ENCODE data around the gene LRRC28.

LRRC28 gene

DNA sequence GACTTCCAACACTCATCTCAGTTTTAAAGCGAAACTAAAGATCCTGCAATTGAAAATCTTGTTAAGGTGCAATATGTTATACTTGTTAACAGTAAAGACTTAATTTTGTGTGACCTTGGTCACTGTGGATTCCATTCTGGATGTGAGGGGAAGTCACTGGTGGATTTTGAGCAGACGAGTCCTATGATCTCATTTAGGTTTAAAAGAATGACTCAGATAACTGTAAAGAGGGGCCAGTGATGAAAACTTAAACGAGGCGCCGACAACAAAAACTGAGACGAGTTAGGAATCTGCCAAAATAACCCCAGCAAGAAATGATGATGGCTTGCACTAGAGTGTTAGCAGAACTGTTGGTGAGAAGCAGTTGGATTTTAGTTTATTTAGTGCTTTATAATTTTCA lies 56.5 kb downstream of the LRRC28 start:
- DNase-seq: peak in 1 of 2 experiments; percentile 29

- no peak for DNase-seq
Measured at GRCh38 chr15:99310745-99311144, 59.5 kb downstream of the LRRC28 start.

GRCh38 chr15:99312228-99312627 lies 60.9 kb downstream of the LRRC28 start:
- DNase-seq: no peak

DNA sequence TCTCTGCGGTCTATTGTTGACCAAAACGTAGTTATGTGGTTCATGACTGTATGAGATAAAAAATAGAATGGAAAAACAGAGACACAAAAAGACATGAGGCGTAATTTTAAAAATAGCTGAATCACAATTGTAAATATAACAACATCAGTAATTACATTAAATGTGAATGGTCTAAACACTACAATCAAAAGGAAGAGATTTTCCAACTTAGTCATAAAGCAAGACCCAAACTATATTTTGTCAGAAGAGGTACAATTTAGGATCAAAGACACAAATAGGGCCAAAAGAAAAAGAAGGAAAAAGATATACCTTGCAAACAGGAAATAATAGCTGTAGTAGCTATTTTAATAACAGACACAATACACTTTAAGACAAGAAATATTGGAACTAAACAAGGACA lies 61.5 kb downstream of the LRRC28 start:
- no peak for DNase-seq

- no peak for DNase-seq
Measured at GRCh38 chr15:99315636-99316035, 64.4 kb downstream of the LRRC28 start.

GRCh38 chr15:99320374-99321215 lies 69.3 kb downstream of the LRRC28 start:
- DNase-seq: no peak

DNA sequence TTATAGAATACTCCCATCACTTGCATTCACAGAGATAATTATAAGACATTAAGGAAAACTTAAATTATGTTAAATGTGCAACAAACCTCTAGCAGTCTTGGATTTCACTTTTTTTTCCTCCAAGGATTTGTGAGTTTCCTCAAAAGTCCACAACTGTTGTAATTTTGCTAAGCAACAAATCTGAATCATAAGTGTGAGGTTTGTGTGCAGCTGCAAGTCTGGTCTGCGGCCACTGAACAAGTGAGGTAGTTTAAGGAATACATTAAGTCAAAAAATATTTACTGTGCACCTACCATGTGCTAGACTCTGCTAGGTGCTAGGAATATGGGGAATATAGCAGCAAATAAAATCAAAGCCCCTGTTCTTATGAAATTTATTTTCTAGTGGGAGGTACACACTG lies 70.2 kb downstream of the LRRC28 start:
- DNase-seq: no peak

DNA sequence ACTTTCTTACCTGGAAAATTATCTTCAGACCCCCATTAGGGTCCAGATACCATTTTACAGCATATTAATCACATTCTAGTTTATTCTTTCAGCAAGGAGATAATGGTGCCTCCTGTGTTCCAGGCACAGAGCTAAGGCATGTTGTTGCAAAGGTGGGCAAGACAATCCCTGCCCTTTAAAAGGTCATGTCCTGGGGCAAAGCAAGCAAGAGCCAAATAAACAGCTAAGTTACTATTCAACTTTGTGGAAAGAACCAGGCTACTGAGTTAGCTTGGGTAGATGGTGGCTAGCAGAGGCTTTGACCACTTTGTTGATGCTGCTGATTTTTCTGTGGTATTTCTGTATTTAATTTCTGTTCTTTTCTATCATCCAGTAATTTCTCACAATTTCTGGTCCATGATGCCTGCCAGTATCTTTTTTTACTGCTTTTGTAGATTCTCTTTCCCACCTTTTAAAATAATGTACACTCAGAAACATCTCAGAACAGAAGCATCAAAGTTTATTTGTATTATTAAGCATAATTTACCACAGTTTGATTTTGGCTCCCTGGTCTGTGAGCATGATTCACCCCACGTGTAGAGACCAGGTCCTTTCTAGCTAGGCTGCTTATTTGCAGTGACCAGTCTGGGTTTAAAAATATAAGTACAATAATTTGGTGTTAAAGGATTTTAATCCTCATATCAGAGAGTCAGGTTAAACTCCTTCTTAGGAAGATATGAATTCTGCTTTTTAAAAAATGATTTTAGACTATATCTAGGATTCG lies 71.5 kb downstream of the LRRC28 start:
- DNase-seq: no peak

DNA sequence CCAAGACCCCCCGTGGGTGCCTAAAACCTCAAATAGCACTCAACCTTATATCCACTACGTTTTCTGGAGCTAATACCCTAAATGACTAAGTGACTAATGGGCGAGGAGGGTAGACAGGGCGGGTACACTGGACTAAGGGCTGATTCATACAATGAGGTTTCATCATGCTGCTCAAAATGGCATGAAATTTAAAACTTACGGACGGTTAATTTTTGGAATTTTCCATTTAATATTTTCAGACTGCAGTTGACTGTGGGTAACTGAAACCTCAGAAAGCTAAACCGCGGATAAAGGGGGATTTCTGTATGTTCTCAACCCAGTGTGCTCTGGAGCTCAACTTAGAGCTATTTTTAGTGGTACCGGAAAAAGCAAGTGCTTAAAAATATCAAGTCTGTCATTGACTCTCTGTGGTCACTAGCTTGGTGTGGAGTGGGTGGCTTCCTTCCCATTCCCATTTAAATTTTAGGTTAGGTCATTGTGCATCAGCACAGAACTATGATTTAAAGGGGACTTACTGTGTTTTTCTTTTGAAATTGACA lies 72.9 kb downstream of the LRRC28 start:
- DNase-seq: no peak

GRCh38 chr15:99324700-99325099 lies 73.4 kb downstream of the LRRC28 start:
- DNase-seq: no peak

DNA sequence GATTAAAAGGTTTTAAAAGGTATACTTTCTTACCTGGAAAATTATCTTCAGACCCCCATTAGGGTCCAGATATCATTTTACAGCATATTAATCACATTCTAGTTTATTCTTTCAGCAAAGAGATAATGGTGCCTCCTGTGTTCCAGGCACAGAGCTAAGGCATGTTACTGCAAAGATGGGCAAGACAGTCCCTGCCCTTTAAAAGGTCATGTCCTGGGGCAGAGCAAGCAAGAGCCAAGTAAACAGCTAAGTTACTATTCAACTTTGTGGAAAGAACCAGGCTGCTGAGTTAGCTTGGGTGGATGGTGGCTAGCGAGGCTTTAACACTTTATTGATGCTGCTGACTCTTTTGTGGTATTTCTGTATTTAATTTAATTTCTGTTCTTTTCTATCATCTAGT lies 75.0 kb downstream of the LRRC28 start:
- no peak for DNase-seq

DNA sequence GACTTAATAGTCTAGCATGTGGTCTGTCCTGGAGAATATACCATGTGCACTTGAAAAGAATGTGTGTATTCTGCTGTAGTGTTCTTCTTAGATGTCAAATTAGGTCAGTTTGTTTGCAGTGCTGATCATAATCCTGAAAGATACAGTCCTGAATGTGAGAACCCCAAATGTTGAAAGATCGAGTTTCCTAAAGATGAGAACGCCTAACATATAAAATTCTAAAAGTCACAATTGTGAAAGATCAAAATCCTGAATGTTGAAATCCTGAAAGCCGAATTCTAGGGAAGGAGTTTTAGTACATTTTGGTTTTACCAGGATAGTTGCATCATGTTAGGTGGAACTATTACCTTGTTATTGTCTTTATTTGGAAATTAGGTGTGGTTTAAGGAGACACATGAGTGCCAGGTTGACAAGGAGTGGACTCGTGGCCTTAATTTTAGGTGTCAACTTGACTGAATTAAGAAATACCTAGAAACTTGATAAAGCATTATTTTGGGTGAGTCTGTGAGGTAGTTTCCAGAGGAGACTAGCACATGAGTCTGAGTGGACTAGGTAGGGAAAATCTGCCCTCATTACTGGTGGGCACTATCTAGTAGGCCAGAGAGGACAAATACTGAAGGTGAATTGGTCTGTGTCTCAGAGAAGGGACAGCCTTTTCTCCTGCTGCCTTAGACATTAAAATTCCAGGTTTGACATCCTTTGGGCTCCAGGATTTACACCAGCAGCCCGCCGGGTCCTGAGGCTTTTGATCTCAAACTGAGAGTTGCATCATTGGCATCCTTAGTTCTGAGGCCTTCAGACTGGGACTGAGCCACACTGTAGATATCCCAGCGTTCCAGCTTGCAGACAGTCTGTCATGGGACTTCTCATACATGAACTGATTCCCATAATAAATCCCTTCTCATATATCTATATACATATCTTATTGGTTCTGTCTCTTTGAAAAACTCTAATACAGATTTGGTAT lies 77.1 kb downstream of the LRRC28 start:
- no peak for DNase-seq

GRCh38 chr15:99331381-99331780 lies 80.1 kb downstream of the LRRC28 start:
- DNase-seq: no peak

DNA sequence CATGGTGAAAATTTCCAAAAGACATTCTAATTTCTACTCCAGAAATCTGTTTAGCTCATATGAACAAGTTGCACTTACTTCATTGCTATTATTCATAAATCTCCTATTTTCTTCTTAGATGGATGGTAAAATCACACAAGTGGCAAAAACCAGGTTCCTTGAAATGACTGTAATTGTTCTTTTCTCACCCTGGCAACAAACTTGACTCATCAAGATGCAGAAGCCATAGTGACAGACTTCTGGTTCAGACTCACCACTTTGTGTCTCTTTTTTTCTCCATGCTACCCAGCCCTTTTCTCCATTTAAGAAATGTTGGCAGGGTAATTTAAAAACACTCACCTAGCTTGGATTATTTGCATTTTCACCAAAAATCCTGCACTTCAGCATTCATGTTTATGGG lies 82.1 kb downstream of the LRRC28 start:
- no peak for DNase-seq

- DNase-seq: no peak
Measured at GRCh38 chr15:99333981-99334380, 82.7 kb downstream of the LRRC28 start.

GRCh38 chr15:99335508-99335907 lies 84.2 kb downstream of the LRRC28 start:
- no peak for DNase-seq

- DNase-seq: peak; percentile 32 to 69
Measured at GRCh38 chr15:99336794-99337193, 85.5 kb downstream of the LRRC28 start.

- no peak for DNase-seq
Measured at GRCh38 chr15:99340347-99340746, 89.1 kb downstream of the LRRC28 start.

DNA sequence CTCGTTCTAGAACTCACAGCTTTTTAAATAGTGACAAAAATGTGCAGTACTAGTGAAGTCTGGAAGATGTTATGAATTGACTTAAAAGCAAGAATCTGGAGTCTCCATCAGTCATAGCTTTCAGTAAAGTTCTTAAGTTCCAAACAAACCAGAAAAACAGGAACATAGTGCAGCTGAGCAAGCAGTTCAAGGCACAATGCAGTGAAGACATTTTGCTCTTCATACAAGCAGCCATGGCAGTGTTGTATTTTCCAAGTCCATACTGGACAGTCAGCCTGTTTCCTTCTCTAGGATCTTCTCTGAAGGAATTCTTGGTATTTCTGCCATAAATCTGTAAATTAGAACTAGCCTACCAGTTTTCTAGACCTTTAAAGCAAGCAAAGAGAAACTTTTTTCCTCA lies 90.5 kb downstream of the LRRC28 start:
- DNase-seq: no peak

- no peak for DNase-seq
Measured at GRCh38 chr15:99343208-99343607, 91.9 kb downstream of the LRRC28 start.

DNA sequence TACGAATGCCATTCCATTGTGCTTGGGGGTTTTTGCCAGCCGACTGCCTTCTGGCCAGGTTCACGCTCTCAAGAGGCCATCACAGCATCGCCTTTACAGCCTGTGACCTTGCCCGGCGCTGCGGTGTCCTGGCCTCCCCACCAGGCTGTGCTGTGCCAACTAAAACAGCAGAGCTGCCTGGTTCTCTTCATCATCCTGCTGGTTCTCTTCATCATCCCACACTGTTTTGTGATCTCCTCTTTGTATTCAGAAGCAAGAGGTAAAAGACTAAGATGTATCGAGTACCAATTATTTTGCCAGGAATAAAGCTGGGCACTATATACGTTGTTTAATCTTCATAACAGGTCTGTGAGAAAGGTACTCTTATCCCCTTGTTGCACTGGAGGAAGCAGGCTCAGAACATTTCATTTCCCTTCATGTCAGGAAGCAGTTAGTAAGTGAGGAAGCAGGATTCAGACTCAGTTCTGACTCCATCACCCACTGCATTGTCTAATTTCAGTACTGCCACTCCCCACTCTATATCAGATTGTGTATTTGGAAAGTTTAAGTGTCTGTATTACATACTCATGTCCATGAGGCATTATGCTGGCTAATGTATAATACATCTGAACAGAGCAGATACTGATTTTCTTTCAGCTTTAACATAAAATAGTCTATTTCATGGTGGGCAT lies 92.7 kb downstream of the LRRC28 start:
- DNase-seq: peak in 1 of 2 experiments; percentile 9

DNA sequence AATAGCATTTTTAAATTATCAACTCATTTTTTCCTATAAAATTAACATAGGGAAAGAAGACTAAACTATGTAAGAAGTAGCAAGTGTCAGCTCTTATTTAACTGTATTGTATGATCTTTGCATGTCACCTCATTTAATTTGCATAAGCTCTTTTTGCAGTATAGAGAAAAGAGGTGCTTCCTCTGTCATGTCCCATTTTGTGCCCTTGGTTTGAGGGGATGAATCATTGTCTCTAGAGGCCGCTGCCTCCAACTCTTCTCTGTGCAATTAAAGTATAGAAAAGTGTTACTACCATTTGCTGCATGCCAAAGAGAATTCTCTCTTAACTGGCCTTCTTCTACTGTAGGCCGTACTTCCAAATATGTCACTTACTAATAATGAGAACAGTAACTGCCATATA lies 93.4 kb downstream of the LRRC28 start:
- DNase-seq: no peak
